ENCODE results near the gene BCL10. TPM values are rescaled to one million over a fixed set of nuclear protein-coding genes. Genes with fewer than 3 reads are reported as not detected.

BCL10 gene
- 8.0 and 16.7 TPM in 2 replicates for total RNA-seq (ENCODE audit: low replicate concordance)

DNA sequence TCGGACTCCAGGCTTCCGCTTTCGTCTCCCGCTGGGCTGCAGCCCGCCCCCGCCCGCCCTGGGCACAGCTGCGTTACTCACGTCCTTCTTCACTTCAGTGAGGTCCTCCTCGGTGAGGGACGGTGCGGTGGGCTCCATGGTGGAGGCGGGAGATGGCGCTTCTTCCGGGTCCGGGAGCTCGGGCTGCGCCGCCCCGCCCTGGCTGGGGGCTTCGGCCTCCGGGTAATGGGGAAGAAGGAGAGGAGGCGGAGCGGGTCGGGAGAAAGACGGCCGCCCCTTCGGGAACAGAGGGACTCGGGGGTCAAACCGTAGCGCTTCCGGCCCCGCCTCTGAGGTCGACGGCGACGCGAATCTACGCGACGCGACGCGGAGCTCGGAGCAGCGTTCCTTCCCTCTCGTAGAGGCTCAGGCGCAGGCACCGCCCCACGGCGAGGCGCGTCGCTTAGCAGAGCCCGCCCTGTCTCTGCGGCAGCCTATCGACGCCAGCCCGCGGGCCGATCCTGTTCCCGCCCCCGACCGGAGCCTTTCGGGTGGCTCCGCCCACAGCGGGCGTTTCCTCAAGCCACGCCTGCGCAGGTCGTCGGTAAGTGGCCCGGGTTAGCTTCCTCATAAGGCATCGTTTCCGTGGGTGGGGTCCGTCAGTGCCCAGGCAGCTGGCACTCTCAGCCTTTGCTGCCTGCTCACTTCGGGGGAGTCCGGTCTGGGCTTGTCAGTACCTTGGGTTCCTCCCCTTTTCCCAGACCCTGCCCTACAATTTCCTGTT is at the start of gene BCL10:
Gene BCL10 (minus strand): TSS at position 418 of the 763 bp plus-strand sequence. CDS start 280 bp downstream, at position 138.

DNA sequence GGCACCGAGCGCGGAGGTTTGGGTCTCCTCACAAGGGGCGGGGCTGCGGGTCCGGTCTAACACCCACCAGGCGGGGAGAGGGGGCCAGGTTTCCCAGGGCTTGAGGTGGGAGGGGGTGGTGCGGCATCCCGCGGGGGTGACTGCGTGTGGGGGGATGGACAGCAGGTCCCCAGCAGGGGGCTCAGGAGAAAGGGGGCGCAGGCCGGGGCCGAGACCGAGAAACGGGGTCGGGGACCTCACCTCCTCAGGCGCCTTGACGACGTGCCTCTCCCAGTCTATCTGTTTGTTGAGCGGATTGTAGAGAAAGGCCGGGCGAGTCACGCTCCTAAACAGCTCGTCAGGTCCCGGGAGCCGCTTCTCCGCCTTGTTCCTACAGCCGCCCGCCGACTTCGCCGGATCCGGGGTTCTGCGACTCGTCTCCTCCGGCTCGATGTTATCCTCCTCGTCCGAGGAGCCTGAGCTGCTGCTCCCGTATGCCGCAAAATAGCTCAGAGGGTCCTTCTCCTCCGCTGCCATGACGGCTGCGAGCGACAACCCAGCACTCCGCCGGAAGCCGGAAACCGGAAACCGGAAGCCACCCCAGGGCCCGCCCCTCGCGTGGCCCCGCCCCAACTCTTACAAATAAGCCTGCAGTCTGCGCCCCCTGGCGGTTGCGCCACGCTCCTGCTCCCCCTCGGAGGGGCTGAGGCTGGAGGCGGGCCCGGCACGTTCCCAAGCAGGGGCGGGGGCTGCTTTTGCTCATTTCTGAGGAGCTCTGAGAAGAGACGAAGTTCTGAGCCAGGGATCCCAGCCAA is 17.1 kb downstream of the BCL10 start, which contains the start of gene C1orf52:
Gene C1orf52 (minus strand): TSS at position 545 of the 794 bp plus-strand sequence. CDS start 29 bp downstream, at position 516.

Other genes starting within 250 kb of the BCL10 start
- under 0.01 and 0.59 TPM in 2 replicates for gene MCOLN3, start 228.1 kb downstream of the BCL10 start, total RNA-seq (ENCODE audit: low replicate concordance)
- 1.2 and 3.3 TPM in 2 replicates for gene SYDE2, start 75.6 kb downstream of the BCL10 start, total RNA-seq (ENCODE audit: low replicate concordance)
- gene C1orf52, start 17.0 kb downstream of the BCL10 start, total RNA-seq (ENCODE audit: low replicate concordance): 10.6 and 16.5 TPM in 2 replicates
- 17.8 and 32.2 TPM in 2 replicates for gene DDAH1, start 188.5 kb upstream of the BCL10 start, total RNA-seq (ENCODE audit: low replicate concordance)